K562 (cell line): Measurements from ENCODE around the gene CCR2. TPM values are rescaled to one million over a fixed set of nuclear protein-coding genes. Genes with fewer than 3 reads are reported as not detected.

Experiments
- CBX3 ChIP-seq, 2 experiments: IDR thresholded peaks; 1 replicate in 1 of 2; 2 replicates in 1 of 2; pipeline ENCODE4 v1.6.1; 2012; ENCODE audit warnings: inconsistent platforms in 2 of 2, low read length in 2 of 2, borderline replicate concordance in 1 of 2, control low read depth in 1 of 2
- COPS2 ChIP-seq: fragments of 450-650 bp; conservative IDR thresholded peaks from 2 replicates; pipeline ENCODE4 v1.6.1; 2016; ENCODE audit warnings: mild to moderate bottlenecking, moderate library complexity
- GATAD2A ChIP-seq: fragments of 450-650 bp; IDR thresholded peaks from 2 replicates; pipeline ENCODE4 v1.6.1; 2017
- HLTF ChIP-seq: fragments of 450-650 bp; IDR thresholded peaks from 2 replicates; pipeline ENCODE4 v1.6.1; 2016
- ILK ChIP-seq: fragments of 450-650 bp; IDR thresholded peaks from 2 replicates; pipeline ENCODE4 v1.6.1; 2016; ENCODE audit warnings: missing genetic modification characterization, low read depth, mild to moderate bottlenecking, missing compliant biosample characterization, moderate library complexity, borderline replicate concordance
- JUND ChIP-seq, 2 experiments: IDR thresholded peaks; 2 replicates in 1 of 2; 3 replicates in 1 of 2; pipeline ENCODE4 v1.6.1; 2011; ENCODE audit warnings: borderline replicate concordance in 2 of 2, low read depth in 2 of 2, low read length in 2 of 2, improper control_type of control experiment in 1 of 2, missing biosample characterization in 1 of 2, missing genetic modification characterization in 1 of 2, missing genetic modification reagents in 1 of 2
- KDM4B ChIP-seq, 2 experiments: fragments of 450-650 bp in 1 of 2; sonication (generic) in 1 of 2; IDR thresholded peaks; 2 replicates each; pipeline ENCODE4 v1.6.1; 2016 to 2017; ENCODE audit warnings: borderline replicate concordance in 2 of 2, antibody characterized with exemption in 1 of 2, low read depth in 1 of 2, mild to moderate bottlenecking in 1 of 2
- MYC ChIP-seq, 2 experiments: fragments of 250-450 bp in 1 of 2; sonication (Bioruptor Pico) in 1 of 2; IDR thresholded peaks; 2 replicates each; pipeline versions ENCODE4 v1.5.1 to v1.6.1; 2012 to 2021; ENCODE audit warnings: low read depth in 2 of 2, borderline replicate concordance in 1 of 2, improper control_type of control experiment in 1 of 2, low read length in 1 of 2, mild to moderate bottlenecking in 1 of 2, moderate library complexity in 1 of 2
- NCOA2 ChIP-seq, 2 experiments: fragments of 450-650 bp; IDR thresholded peaks; 2 replicates each; pipeline ENCODE4 v1.6.1; 2018; ENCODE audit warnings: mild to moderate bottlenecking in 2 of 2, moderate library complexity in 1 of 2; ENCODE audit not compliant: partially characterized antibody in 2 of 2
- RBM39 ChIP-seq: fragments of 200-400 bp; formaldehyde crosslinking; optimal IDR thresholded peaks from 2 replicates; pipeline ENCODE3; 2018; ENCODE audit warnings: low read depth, low read length
- SMAD4 ChIP-seq: fragments of 250-450 bp; sonication (Bioruptor Pico); conservative IDR thresholded peaks from 2 replicates; pipeline ENCODE4 v1.8.0; 2021; ENCODE audit warnings: inconsistent platforms, mild to moderate bottlenecking, moderate library complexity
- SP2 ChIP-seq: IDR thresholded peaks from 2 replicates; pipeline ENCODE4 v1.6.1; 2011; ENCODE audit warnings: mild to moderate bottlenecking, low read depth, low read length, moderate library complexity; ENCODE audit not compliant: poor library complexity, severe bottlenecking; ENCODE audit errors: extremely low read depth
- SRF ChIP-seq, 2 experiments: fragments of 250-450, 450-650 bp in 1 of 2; sonication (Bioruptor Pico) in 1 of 2; sonication (generic) in 1 of 2; formaldehyde crosslinking; IDR thresholded peaks; 2 replicates each; pipeline versions ENCODE4 v1.5.0 to v1.5.1; 2020 to 2022; ENCODE audit warnings: mild to moderate bottlenecking in 1 of 2, missing genetic modification reagents in 1 of 2
- ZNF224 ChIP-seq: sonication (generic); formaldehyde crosslinking; IDR thresholded peaks from 2 replicates; pipeline ENCODE4 v1.8.0; 2022; ENCODE audit warnings: mild to moderate bottlenecking, missing genetic modification reagents
- ZNF668 ChIP-seq: fragments of 250-450 bp; sonication (Bioruptor Pico); IDR thresholded peaks from 2 replicates; pipeline ENCODE4 v1.8.0; 2022; ENCODE audit warnings: mild to moderate bottlenecking, inconsistent platforms
- ZZZ3 ChIP-seq: fragments of 450-650 bp; IDR thresholded peaks from 2 replicates; pipeline ENCODE4 v1.6.1; 2016; ENCODE audit warnings: antibody characterized with exemption, mild to moderate bottlenecking, moderate library complexity
- polyA plus RNA-seq, 8 experiments: library from polyadenylated mRNA; depleted of rRNA in 4 of 8; stranded (reverse) in 5 of 8; unstranded in 3 of 8; fragments of >200 nt; fragmentation: Nextera tagmentation in 2 of 8; fragmentation: Illumina TruSeq in 1 of 8; extraction: Ambion mirVana in 2 of 8; extraction: Trizol in 1 of 8; gene quantifications; 2 replicates each; pipeline versions ENCODE4 v1.2.1 to v1.2.3, GENCODE V29; 2011 to 2014; ENCODE audit warnings: inconsistent platforms in 1 of 8, missing spikeins in 1 of 8
- total RNA-seq, 7 experiments: library from RNA; depleted of rRNA in 6 of 7; stranded (reverse); fragments of >200 nt in 6 of 7; fragmentation: Illumina TruSeq in 2 of 7; extraction: Trizol in 2 of 7; gene quantifications; 2 replicates each; pipeline versions ENCODE4 v1.2.1 to v1.2.3, GENCODE V29; 2011 to 2021; ENCODE audit warnings: low replicate concordance in 1 of 7
- TF ChIP-seq, protein P1 (sequence below): sonication (generic); formaldehyde crosslinking; IDR thresholded peaks from 2 replicates; pipeline ENCODE4 v1.8.0; 2022; ENCODE audit warnings: mild to moderate bottlenecking, missing genetic modification reagents
- TF ChIP-seq, protein P2 (sequence below): fragments of 250-450 bp; sonication (Bioruptor Pico); IDR thresholded peaks from 2 replicates; pipeline ENCODE4 v1.9.0; 2021; ENCODE audit warnings: mild to moderate bottlenecking, inconsistent platforms
- TF ChIP-seq, protein P3 (sequence below): fragments of 450-650 bp; IDR thresholded peaks from 2 replicates; pipeline ENCODE4 v1.6.1; 2017; ENCODE audit warnings: antibody characterized with exemption, mild to moderate bottlenecking

CCR2 gene
- total and polyA plus RNA-seq, 9 of the 15 experiments (the other 6 are each of a cell fraction or from before 2014, with no cell fraction given): not detected

DNA sequence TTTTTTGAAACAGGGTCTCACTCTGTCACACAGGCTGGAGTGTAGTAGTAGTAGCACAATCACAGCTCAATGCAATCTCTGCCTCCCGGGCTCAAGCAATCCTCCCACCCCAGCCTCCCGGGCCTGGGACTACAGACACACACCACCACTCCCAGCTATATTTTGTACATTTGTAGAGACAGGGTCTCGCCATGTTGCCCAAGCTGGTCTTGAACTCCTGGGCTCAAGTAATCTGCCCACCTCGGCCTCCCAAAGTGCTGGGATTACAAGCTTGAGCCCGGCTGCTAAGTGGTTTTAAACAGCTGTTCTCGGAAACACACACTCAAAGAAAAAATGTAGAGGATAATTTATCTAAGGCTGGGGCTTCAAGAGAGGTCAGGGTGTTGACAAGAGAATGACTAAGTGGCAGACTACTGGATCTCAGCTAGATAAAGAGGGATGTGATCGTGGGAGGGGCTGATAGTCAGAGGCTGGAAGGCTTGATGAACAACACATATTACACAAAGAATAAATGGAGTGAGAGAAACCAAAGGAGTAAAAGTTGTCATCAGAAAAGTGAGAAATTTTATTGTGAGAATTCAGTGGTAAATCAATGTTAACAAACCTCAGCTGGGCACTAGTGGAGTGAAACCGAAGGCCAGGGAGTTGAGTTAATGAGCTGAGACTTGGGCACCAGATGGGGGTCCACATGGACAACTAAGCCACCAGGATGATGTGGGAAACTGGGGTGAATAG, 46.3 kb downstream of the CCR2 start (continued):
- TF ChIP-seq GATAD2A (no peak), NCOA2 (IDR thresholded peaks at IDR 0.05; ENCODE audit: partially characterized antibody in 2 of 2) (no peak), KDM4B (IDR thresholded peaks at IDR 0.05; ENCODE audit: borderline replicate concordance in 2 of 2, low read depth in 1 of 2) (no peak), SRF (CRISPR knock-in tag; IDR thresholded peaks at IDR 0.05) (0 out of 4 replicates have a peak, but pooled peaks of 1 of the 2 experiments have one; percentile 19), COPS2 (no peak), ZNF224 (no peak), RBM39 (no peak), SP2 (no peak), HLTF (no peak), SMAD4 (CRISPR knock-in tag) (peak; percentile 93), ZZZ3 (no peak), ILK (no peak), JUND (IDR thresholded peaks at IDR 0.05; ENCODE audit: borderline replicate concordance, low read depth, low read length) (peak; percentile 94), JUND (tag; IDR thresholded peaks at IDR 0.05; ENCODE audit: borderline replicate concordance, low read depth, low read length) (peak; percentile 87; the same call in 2 of the 3 replicates), MYC (IDR thresholded peaks at IDR 0.05; ENCODE audit: low read depth, low read length) (peak; percentile 45; the same call in 1 of the 2 replicates), MYC (CRISPR knock-in tag; IDR thresholded peaks at IDR 0.05; ENCODE audit: borderline replicate concordance, low read depth) (no peak), ZNF668 (CRISPR knock-in tag) (no peak), CBX3 (IDR thresholded peaks at IDR 0.05; ENCODE audit: borderline replicate concordance in 1 of 2, low read length in 2 of 2) (no peak)
- TF ChIP-seq, protein P1, sequence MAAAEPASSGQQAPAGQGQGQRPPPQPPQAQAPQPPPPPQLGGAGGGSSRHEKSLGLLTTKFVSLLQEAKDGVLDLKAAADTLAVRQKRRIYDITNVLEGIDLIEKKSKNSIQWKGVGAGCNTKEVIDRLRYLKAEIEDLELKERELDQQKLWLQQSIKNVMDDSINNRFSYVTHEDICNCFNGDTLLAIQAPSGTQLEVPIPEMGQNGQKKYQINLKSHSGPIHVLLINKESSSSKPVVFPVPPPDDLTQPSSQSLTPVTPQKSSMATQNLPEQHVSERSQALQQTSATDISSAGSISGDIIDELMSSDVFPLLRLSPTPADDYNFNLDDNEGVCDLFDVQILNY (CRISPR knock-in tag): no peak
- TF ChIP-seq, protein P2, sequence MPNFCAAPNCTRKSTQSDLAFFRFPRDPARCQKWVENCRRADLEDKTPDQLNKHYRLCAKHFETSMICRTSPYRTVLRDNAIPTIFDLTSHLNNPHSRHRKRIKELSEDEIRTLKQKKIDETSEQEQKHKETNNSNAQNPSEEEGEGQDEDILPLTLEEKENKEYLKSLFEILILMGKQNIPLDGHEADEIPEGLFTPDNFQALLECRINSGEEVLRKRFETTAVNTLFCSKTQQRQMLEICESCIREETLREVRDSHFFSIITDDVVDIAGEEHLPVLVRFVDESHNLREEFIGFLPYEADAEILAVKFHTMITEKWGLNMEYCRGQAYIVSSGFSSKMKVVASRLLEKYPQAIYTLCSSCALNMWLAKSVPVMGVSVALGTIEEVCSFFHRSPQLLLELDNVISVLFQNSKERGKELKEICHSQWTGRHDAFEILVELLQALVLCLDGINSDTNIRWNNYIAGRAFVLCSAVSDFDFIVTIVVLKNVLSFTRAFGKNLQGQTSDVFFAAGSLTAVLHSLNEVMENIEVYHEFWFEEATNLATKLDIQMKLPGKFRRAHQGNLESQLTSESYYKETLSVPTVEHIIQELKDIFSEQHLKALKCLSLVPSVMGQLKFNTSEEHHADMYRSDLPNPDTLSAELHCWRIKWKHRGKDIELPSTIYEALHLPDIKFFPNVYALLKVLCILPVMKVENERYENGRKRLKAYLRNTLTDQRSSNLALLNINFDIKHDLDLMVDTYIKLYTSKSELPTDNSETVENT: no peak
- TF ChIP-seq, protein P3, sequence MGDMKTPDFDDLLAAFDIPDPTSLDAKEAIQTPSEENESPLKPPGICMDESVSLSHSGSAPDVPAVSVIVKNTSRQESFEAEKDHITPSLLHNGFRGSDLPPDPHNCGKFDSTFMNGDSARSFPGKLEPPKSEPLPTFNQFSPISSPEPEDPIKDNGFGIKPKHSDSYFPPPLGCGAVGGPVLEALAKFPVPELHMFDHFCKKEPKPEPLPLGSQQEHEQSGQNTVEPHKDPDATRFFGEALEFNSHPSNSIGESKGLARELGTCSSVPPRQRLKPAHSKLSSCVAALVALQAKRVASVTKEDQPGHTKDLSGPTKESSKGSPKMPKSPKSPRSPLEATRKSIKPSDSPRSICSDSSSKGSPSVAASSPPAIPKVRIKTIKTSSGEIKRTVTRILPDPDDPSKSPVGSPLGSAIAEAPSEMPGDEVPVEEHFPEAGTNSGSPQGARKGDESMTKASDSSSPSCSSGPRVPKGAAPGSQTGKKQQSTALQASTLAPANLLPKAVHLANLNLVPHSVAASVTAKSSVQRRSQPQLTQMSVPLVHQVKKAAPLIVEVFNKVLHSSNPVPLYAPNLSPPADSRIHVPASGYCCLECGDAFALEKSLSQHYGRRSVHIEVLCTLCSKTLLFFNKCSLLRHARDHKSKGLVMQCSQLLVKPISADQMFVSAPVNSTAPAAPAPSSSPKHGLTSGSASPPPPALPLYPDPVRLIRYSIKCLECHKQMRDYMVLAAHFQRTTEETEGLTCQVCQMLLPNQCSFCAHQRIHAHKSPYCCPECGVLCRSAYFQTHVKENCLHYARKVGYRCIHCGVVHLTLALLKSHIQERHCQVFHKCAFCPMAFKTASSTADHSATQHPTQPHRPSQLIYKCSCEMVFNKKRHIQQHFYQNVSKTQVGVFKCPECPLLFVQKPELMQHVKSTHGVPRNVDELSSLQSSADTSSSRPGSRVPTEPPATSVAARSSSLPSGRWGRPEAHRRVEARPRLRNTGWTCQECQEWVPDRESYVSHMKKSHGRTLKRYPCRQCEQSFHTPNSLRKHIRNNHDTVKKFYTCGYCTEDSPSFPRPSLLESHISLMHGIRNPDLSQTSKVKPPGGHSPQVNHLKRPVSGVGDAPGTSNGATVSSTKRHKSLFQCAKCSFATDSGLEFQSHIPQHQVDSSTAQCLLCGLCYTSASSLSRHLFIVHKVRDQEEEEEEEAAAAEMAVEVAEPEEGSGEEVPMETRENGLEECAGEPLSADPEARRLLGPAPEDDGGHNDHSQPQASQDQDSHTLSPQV: no peak
